ENCODE results near the gene IAH1.

Gene IAH1

DNA sequence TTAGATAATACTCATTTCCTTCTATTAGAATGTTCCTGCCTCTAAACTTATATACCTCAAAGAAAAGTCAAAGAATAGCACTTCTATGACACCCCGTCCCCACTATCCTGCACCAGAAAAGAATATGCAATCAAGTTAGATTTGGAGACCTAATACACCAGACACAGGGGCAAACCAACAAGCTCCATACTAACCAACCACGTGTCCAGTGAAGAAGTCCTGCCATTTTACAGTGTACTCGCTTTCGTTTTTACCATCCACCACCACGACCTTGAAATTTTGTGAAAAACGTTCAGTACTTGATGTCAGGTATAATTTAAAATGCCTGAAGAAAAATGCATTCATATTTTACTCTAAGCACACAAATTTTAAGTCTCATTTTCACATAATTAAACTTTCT, 62.2 kb downstream of the IAH1 start:
- no peak for DNase-seq (ENCODE audit: low read depth in 2 of 2)
- H3K4me3 ChIP-seq (replicated peaks in 1 of 2; ENCODE audit: low read depth in 2 of 2, low read length in 2 of 2) = no peak overlapping the region
- TF ChIP-seq, protein P1, sequence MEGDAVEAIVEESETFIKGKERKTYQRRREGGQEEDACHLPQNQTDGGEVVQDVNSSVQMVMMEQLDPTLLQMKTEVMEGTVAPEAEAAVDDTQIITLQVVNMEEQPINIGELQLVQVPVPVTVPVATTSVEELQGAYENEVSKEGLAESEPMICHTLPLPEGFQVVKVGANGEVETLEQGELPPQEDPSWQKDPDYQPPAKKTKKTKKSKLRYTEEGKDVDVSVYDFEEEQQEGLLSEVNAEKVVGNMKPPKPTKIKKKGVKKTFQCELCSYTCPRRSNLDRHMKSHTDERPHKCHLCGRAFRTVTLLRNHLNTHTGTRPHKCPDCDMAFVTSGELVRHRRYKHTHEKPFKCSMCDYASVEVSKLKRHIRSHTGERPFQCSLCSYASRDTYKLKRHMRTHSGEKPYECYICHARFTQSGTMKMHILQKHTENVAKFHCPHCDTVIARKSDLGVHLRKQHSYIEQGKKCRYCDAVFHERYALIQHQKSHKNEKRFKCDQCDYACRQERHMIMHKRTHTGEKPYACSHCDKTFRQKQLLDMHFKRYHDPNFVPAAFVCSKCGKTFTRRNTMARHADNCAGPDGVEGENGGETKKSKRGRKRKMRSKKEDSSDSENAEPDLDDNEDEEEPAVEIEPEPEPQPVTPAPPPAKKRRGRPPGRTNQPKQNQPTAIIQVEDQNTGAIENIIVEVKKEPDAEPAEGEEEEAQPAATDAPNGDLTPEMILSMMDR (IDR thresholded peaks at IDR 0.05; ENCODE audit: low read depth, low read length) = no peak

DNA sequence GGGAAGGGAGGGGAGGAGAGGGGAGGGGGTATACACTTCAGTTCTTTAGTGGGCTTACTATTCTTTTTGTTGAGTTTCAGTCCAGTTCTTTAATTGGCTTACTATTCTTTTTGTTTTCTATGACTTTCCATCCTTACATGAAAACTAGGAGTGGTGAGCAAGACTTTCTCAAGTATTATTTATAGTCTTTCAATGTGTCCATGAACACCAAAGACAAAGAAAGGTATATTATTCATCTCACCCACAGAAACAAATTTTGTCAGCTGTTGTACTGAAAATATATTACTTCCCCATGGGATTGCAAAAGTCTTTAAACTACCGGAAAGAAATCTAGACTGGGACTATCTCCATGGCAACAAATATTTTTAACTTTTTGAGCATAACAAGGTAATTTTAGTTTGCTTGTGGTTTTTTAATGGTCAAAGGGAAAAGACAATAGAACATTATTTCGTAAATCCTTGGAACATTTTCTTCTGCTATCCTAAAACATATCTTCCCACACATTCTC, 63.7 kb downstream of the IAH1 start:
- TF ChIP-seq, protein P1 (IDR thresholded peaks at IDR 0.05; ENCODE audit: low read depth, low read length) = no peak
- H3K4me3 ChIP-seq (replicated peaks in 1 of 2; ENCODE audit: low read depth in 2 of 2, low read length in 2 of 2) = no peak overlapping the region
- DNase-seq (ENCODE audit: low read depth in 2 of 2) = peak; percentile 96 to 98

Data from cardiac fibroblast (primary cell).